ENCODE measurements around the gene MORN1. TPM values are rescaled to one million over a fixed set of nuclear protein-coding genes. Genes with fewer than 3 reads are reported as not detected.
A peak's percentile ranks its signal among the peaks of the same experiment; 100 is the strongest.

MORN1 gene
- polyA plus RNA-seq, 1 donor = 8.5 TPM

DNA sequence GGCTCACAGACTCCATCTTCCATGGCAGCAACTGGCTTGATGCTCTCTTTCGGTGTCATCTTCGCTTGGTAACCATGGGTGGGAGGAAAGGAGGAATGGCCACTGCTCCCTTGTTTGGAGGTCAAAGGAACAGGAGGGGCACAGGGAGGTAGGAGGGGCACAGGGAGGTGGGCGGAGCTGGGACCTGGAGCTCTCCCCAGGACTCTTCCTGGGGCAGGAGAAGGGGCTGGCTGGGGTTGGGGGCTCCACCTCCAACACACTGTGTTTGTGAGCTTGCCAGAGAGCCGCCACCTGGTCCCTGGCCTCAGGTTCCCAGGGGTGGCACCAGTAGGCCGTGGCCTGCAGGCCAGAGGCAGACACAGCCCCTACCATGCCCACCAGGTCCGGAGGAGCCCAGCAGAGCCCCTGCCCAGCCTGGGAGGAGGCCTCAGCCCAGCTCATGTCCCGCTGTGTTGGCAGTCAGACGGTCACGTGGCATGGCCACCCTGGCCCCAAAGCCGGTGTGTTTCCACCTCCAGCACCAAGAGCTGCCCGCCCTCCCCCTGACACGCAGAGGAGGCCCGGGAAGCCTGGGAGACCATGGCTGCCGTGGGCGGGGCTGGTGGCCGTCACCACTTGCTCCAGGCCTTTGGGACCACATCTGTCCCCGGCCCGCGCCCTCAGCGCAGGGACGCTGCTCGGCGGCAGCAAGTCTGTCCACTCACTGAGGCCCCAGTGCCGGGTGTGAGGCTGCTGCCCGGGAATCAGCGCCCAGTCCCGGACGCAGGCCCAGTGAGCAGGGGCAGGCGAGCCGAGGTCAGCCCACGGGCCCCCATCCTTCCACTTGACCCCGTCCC, 73.9 kb downstream of the MORN1 start:
- DNase-seq = no peak

GRCh38 chr1:2316451-2316961, 74.8 kb downstream of the MORN1 start:
- no peak for DNase-seq

DNA sequence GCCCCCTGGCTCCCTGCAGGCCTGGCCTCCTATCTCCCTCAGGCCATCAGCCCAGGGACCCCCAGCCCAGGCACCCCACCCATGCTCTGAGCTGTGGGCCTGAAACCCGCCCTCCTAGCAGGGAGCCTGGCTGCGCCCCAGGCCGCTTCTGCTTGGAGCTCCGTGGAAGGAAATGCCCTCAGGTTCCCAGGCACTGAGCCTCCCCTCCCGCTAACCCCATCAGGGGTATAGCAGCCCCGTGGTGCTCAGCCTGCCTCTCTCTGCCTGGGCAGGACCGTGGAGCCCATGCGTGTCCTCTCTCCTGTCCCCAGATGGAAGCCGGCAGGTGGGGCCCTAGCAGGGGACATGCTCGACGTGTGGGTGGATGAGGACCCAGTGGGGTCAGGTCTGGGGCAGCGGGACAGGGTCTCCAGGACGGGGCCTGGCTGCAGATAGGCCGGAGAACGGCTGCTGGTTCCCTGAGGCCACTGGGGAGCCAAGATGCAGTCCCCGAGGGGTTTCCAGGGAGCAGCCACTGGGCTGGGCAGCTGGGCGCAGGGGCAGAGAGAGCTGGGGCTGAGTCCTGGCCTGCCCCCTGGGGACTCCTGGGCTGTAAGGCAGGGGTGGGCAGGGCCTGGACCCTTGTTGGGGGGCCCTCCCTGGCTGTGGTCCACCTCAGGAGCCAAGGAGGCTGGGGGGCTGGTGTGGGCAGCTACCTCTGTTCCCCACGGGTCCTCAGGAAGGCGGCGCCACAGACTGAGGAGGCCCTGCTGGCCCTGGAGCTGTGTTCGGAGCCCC, 75.5 kb downstream of the MORN1 start:
- DNase-seq = no peak

GRCh38 chr1:2314803-2315673, 76.3 kb downstream of the MORN1 start:
- peak; percentile 81 for DNase-seq

GRCh38 chr1:2314273-2314802, 77.0 kb downstream of the MORN1 start:
- no peak for DNase-seq

DNA sequence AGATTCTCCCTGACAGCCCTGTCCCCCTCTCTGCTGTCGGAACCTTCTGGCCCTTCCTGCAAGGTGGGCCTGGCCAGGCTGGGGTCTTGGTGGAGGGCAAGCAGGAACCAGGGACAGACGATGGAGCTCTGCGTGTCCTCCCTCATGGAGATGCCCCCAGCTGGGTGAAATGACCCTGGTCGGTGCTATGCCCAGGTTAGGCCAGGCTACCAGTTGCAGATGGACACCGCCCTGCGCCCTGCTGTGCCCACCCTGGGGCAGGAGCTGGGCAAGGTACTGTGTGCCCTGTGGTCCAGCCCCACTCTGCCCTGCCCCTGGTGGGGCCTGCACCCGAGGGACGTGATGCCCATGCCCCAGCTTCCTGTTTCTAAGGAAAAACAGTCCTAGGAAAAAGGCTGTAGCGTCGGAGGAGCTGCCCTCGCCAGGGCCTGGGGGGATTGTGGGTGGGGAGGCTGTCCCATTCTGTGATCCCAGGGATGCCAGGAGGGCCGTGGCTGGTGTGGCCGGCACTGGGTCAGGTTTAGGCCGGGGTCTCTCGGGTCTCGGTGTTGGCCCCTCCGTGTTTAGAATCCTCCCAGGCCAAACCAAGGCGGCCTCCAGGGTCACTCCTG, 77.6 kb downstream of the MORN1 start:
- DNase-seq = no peak

GRCh38 chr1:2312515-2313301, 78.6 kb downstream of the MORN1 start:
- DNase-seq = no peak

DNA sequence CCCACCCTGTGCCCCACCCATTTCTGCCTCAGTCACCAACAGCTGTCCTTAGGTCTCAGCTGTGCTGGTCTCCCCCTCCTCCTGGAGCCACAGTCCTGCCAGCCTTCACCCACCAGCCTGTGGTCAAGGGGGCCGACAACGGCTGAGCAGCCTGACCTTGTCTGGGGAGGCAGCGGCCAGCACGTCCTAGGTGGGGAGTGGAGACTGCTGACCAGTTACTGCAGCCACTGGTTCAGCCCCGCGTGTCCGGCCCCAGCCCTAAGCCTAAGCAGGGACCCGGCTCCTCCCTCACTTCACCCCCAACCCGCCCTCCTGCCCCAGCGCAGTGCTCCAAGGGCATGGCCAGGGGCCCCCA, 79.2 kb downstream of the MORN1 start:
- no peak for DNase-seq

GRCh38 chr1:2311184-2312032, 79.9 kb downstream of the MORN1 start:
- no peak for DNase-seq

DNA sequence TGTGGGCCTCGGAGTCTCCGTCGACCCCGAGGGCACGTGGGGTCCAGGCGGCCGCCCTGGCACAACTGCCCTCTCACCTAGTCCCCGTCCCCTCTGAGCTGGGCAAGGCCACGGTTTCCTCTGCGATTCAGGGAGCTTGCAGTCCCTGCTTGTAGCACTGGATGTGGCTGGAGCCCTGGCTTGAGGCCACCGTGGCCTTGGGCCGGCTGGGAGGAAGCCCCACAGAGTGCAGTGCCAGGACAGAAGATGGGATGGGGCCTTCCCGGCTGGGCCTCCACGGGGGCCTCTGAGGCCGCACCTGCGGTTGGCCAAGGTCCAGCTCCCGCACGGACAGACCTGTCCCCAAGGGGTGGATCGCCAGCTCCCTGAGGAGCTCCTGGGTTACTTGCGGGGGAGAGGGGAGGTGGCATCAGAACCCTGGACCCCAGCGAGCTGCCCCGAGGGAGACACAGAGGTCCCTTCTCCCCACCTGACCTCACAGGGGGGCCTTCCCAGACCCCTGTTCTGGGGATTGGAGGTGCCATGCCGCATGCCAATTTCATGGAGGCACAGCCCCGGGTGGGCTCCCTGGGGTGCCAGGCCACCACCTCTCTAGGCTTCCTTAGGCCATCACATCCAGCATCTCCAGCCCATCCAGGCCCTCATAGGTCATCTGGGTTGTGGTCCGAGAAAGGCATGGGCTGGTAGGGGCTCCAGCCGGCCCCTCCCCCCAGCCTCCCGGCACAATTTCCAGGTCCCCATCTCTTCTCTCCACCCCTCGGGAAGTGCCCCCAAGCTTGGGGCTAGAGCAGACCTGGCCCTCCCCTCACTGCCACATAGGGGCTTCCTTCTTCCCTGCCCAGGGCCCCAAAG, 80.8 kb downstream of the MORN1 start:
- no peak for DNase-seq

DNA sequence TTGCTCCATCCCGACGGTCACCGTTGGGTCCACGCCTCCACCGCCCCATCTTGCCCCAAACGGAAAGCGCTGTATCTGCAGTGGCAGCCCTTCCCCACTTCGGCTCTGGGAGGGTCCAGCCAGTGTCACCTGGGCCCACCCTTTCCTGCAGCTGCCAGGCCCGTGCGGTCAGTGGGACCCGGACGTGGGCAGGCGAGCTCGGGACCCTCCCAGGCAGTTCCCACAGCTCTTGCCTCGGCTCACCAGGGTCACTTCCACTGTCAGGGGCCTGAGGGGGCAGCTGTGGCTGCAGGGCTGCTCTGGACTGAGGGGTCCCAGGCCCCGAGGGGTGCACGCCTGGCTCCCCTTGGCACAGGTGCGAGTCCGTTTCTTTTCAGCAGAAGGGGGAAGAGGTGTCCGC, 82.5 kb downstream of the MORN1 start:
- no peak for DNase-seq

DNA sequence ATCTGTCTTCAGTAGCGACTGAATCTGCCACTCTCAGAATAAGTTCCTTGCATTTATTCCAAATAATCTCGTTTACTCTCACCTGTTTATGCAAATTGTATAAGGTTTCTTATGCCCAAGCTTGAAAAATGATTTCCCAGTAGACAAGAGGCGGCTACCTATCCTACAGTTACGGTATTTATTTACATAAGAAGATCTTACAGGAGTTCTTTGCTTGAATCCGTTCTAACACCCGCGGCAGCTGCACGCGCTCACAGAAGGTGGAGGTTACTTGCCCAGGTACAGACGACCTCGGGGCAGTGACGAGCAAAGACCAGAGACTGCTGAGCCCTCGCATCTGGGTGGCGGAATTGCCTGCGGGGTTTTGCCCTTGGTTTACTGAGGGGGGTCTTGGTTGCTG, 83.4 kb downstream of the MORN1 start:
- DNase-seq = no peak

GRCh38 chr1:2307064-2307605, 84.2 kb downstream of the MORN1 start:
- no peak for DNase-seq

DNA sequence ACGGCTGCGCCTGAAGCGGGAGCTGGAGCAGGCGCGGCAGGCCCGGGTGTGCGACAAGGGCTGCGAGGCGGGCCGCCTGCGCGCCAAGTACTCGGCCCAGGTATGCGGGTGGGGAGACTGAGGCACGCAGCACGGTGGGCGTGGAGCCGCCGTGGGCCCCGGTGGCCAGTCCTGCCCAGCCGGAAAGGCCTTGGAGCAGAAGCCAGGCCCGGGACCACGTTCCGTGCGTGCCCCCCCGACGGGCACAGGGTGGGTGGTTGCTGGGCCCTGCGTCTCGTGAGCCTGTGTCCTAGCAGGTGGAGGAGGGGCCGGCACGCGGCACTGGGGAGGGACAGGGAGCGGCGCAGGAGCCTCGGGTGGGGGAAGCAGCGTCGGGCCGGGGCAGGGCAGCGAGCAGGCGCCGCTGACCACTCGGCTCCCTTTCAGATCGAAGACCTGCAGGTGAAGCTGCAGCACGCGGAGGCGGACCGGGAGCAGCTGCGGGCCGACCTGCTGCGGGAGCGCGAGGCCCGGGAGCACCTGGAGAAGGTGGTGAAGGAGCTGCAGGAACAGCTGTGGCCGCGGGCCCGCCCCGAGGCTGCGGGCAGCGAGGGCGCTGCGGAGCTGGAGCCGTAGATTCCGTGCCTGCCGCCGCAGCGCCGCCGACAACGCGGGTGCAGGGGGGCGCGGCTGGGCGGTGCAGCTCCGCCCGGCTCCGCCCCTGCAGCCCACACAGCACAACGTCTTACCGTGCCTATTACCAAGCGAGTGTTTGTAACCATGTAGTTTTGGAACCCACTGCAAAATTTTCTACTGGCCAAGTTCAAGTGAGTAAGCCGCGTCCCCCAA, 85.0 kb downstream of the MORN1 start:
- no peak for DNase-seq

- DNase-seq = no peak
These were observed 86.3 kb downstream of the MORN1 start for GRCh38 chr1:2304921-2305681.

GRCh38 chr1:2304282-2304681, 87.1 kb downstream of the MORN1 start:
- no peak for DNase-seq

DNA sequence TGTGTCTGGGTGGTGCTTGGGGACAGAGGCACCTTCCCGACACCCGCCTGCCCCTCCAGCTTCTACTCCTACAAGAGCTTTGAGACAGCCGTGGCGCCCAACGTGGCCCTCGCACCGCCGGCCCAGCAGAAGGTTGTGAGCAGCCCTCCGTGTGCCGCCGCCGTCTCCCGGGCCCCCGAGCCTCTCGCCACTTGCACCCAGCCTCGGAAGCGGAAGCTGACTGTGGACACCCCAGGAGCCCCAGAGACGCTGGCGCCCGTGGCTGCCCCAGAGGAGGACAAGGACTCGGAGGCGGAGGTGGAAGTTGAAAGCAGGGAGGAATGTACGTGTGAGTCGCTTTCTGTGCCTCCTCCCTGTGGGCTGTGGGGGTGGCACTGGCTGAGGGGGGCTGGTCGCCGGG, 87.6 kb downstream of the MORN1 start:
- no peak for DNase-seq

Measured in hindlimb muscle (tissue), 1 donor.